Retinal pigment epithelial cell (primary cell): ENCODE data around the gene IPO4.

ENCODE experiments used
- DNase-seq: peaks from one replicate; pipeline ENCODE4 v3.0.0-alpha.2; 2010; ENCODE audit warnings: low read depth
- H3K4me3 ChIP-seq: 2 replicates; pipeline ENCODE4 v1.5.1; 2011; ENCODE audit warnings: mild to moderate bottlenecking, low read length, control low read depth, moderate library complexity
- TF ChIP-seq, protein P1 (sequence below): conservative IDR thresholded peaks from 2 replicates; pipeline ENCODE4 v1.5.1; 2011; ENCODE audit warnings: low read depth, low read length, control low read depth, inconsistent platforms

Gene IPO4

DNA sequence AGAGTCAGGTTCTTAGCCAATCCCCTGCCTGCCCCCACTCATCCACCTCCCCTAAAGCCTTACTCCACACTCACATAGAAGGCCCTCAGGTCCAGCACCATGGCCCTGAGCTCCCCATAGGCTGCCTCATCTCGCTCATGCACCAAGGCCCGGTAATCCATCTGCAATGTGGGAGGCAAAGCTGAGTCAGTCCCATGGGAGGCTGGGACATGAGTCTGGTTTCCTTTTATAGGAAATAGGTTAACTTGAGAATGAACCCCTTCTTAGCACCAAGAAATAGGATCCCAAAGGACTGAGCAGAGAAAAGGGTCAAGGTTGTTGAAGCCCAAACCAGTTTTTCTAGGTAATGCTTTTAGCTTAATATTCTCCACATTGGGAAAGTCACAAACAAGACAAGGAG is 45.1 kb downstream of the IPO4 start:
- DNase-seq = no peak
- TF ChIP-seq, protein P1, sequence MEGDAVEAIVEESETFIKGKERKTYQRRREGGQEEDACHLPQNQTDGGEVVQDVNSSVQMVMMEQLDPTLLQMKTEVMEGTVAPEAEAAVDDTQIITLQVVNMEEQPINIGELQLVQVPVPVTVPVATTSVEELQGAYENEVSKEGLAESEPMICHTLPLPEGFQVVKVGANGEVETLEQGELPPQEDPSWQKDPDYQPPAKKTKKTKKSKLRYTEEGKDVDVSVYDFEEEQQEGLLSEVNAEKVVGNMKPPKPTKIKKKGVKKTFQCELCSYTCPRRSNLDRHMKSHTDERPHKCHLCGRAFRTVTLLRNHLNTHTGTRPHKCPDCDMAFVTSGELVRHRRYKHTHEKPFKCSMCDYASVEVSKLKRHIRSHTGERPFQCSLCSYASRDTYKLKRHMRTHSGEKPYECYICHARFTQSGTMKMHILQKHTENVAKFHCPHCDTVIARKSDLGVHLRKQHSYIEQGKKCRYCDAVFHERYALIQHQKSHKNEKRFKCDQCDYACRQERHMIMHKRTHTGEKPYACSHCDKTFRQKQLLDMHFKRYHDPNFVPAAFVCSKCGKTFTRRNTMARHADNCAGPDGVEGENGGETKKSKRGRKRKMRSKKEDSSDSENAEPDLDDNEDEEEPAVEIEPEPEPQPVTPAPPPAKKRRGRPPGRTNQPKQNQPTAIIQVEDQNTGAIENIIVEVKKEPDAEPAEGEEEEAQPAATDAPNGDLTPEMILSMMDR = no peak
- no peak overlapping the region for H3K4me3 ChIP-seq

- H3K4me3 ChIP-seq = peak within 1 kb of the TSS; percentile 96
- peak; percentile 98 for DNase-seq
These were observed 47.3 kb downstream of the IPO4 start, which contains the start of gene EMC9 for GRCh38 chr14:24141097-24141880. TSS of gene EMC9 (minus strand) at chr14:24141591. CDS start at chr14:24141304, 287 bp downstream.

DNA sequence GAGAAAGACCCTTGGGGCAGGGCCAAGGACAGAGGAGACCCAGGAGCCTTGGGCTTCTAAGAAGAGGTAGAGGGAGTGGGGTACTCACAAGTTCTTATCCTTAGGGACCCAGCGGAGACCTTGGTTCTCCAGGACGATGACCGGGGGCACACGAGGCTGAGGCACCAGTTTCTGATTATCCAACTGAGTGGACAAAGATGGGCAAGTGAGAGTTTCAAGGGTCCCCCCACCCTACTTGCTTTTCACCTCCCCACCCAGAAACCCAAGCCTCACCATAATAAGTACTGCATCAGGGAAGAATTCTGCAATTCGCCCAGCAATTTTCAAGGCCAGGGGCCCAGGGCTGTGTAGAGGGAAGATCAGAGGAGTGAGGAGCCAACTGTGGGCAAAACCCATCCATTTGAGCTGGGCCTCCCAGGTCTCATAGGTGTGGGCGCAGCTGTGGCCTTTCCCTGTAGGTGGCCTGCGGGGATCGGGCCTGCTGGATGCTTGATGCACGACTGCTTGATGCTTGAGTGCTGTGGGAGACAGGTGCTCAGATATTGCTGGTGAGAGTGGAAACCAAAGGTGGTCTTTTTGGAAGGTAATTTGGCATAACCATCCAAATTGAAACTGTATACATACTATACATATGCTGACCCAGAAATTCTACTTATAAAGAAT is 49.2 kb downstream of the IPO4 start:
- DNase-seq = no peak
- TF ChIP-seq, protein P1 = no peak
- H3K4me3 ChIP-seq = peak overlapping the region; percentile 96

More at GRCh38 chr14:24141097-24141880, 47.3 kb downstream of the IPO4 start, which contains the start of gene EMC9:
- TF ChIP-seq, protein P1 = peak; percentile 19

DNA sequence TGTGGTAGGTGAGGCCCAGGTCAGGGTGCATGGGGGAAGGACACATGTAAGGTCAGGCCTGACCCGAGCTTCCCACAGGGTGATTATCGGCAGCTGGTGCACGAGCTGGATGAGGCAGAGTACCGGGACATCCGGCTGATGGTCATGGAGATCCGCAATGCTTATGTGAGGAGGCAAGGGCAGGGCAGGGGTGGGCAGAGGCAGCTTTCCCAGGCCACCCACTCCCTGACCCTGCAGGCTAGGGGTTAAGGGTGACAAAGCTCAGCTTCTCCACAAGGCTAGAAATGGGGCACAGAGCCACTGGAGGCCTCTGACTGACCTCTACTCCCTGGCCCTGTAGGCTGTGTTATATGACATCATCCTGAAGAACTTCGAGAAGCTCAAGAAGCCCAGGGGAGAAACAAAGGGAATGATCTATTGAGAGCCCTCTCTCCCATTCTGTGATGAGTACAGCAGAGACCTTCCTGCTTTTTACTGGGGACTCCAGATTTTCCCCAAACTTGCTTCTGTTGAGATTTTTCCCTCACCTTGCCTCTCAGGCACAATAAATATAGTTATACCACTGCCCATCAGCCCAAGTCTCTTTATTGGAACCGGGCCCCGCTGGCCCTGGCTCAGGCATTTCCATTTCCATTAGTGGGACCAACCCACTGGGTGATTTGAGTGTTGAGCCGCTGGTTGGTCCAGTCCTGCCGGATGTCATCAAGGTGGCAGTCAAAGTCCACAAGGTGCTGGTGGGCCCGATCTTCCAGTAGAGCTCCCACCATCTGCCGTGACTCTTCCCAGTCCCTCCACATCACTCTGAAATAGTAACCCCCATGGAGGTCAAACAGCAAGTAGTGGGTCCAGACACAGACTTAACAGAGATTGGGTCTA is 50.0 kb downstream of the IPO4 start:
- H3K4me3 ChIP-seq = no peak overlapping the region
- TF ChIP-seq, protein P1 = no peak
- no peak for DNase-seq

- DNase-seq = no peak
- H3K4me3 ChIP-seq = no peak overlapping the region
- TF ChIP-seq, protein P1 = no peak
These were observed 50.9 kb downstream of the IPO4 start for GRCh38 chr14:24137529-24138395.
